Adipocyte (in vitro differentiated cells): ENCODE measurements around the gene DISP2.
A peak's percentile ranks its signal among the peaks of the same experiment; 100 is the strongest.

Experiments
- DNase-seq: peaks from one replicate; pipeline ENCODE4 v3.0.0-alpha.2; 2015; ENCODE audit warnings: low read depth
- H3K27me3 ChIP-seq: replicated peaks from 2 replicates; pipeline ENCODE4 v1.7.0; 2013; ENCODE audit warnings: mild to moderate bottlenecking, low read length, moderate library complexity; ENCODE audit not compliant: control insufficient read depth, insufficient read depth
- H3K36me3 ChIP-seq: 2 replicates; pipeline ENCODE4 v1.7.0; 2013; ENCODE audit warnings: low read length, mild to moderate bottlenecking, moderate library complexity; ENCODE audit not compliant: control insufficient read depth, insufficient read depth, severe bottlenecking
- H3K4me1 ChIP-seq: 2 replicates; pipeline ENCODE4 v1.7.0; 2013; ENCODE audit warnings: mild to moderate bottlenecking, low read length, moderate library complexity; ENCODE audit not compliant: control insufficient read depth, insufficient read depth
- H3K4me3 ChIP-seq: 2 replicates; pipeline ENCODE4 v1.7.0; 2013; ENCODE audit warnings: mild to moderate bottlenecking, low read length, moderate library complexity
- H3K9ac ChIP-seq: 2 replicates; pipeline ENCODE4 v1.7.0; 2013; ENCODE audit warnings: mild to moderate bottlenecking, low read length, moderate library complexity
- H3K9me3 ChIP-seq: 2 replicates; pipeline ENCODE4 v1.7.0; 2013; ENCODE audit warnings: mild to moderate bottlenecking, low read length, moderate library complexity; ENCODE audit not compliant: control insufficient read depth

DISP2 gene

DNA sequence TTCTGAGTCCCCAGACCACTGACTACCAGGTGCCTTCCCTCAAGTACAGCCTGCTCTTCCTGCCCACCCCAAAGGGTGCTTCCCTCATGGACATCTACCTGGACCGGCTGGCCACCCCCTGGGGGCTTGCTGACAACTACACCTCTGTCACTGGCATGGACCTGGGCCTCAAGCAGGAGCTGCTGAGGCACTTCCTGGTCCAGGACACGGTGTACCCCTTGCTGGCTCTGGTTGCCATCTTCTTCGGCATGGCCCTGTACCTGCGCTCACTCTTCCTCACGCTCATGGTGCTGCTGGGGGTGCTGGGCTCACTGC, 9.3 kb downstream of the DISP2 start:
- Histone ChIP-seq H3K4me3 (no peak overlapping the region), H3K9me3 (no peaks in the 10 kb centered on the region), H3K4me1 (peaks cover 8% of the 10 kb centered on the region), H3K27me3 (peaks cover 12% of the 10 kb centered on the region), H3K9ac (peak overlapping the region; percentile 44), H3K36me3 (no peaks in the 10 kb centered on the region)
- DNase-seq: no peak

DNA sequence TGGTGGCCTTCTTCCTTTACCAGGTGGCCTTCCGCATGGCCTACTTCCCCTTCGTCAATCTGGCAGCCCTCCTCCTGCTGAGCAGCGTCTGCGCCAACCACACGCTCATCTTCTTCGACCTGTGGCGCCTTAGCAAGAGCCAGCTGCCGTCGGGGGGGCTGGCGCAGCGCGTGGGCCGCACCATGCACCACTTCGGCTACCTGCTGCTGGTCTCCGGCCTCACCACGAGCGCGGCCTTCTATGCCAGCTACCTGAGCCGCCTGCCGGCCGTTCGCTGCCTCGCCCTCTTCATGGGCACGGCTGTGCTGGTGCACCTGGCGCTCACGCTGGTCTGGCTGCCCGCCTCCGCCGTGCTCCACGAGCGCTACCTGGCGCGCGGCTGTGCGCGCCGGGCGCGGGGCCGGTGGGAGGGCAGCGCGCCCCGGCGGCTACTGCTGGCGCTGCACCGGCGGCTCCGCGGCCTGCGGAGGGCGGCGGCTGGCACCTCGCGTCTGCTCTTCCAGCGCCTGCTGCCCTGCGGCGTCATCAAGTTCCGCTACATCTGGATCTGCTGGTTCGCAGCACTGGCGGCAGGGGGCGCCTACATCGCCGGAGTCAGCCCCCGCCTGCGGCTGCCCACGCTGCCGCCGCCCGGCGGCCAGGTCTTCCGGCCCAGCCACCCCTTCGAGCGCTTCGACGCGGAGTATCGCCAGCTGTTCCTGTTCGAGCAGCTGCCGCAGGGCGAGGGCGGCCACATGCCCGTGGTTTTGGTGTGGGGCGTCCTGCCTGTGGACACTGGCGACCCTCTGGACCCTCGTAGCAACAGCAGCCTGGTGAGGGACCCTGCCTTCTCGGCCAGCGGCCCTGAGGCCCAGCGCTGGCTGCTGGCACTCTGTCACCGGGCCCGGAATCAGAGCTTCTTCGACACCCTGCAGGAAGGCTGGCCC, 9.9 kb downstream of the DISP2 start:
- peak; percentile 95 for DNase-seq
- Histone ChIP-seq H3K4me3 (peak overlapping the region; percentile 18), H3K36me3 (no peaks in the 10 kb centered on the region), H3K9ac (peak overlapping the region; percentile 50), H3K27me3 (peaks cover 9% of the 10 kb centered on the region), H3K4me1 (peaks cover 15% of the 10 kb centered on the region), H3K9me3 (no peaks in the 10 kb centered on the region)

DNA sequence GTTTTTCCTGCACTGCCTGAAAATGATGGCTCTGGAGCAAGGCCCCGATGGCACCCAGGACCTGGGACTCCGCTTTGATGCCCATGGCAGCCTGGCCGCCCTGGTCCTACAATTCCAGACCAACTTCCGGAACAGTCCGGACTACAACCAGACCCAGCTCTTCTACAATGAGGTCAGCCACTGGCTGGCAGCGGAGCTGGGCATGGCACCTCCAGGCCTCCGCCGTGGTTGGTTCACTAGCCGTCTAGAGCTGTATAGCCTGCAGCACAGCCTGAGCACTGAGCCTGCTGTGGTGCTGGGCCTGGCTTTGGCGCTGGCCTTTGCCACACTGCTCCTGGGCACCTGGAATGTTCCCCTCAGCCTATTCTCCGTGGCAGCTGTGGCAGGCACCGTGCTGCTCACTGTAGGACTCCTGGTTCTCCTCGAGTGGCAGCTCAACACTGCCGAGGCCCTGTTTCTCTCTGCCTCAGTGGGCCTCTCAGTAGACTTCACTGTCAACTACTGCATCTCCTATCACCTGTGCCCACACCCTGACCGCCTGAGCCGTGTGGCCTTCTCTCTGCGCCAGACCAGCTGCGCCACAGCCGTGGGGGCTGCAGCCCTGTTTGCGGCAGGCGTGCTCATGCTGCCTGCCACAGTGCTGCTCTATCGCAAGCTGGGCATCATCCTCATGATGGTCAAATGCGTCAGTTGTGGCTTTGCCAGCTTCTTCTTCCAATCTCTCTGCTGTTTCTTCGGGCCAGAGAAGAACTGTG, 10.9 kb downstream of the DISP2 start:
- no peaks in the 10 kb centered on the region for H3K36me3 ChIP-seq

DNA sequence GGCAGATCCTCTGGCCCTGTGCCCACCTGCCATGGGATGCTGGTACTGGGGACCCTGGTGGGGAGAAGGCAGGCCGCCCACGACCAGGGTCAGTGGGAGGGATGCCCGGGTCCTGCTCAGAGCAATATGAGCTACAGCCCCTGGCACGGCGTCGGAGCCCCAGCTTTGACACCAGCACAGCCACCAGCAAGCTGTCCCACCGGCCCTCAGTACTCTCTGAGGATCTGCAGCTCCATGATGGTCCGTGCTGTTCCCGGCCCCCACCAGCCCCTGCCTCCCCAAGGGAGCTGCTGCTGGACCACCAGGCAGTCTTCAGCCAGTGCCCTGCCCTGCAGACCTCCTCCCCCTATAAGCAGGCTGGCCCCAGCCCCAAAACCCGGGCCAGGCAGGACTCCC, 11.5 kb downstream of the DISP2 start:
- no peak for DNase-seq
- H3K27me3 ChIP-seq: peaks cover 5% of the 10 kb centered on the region
- peaks cover 15% of the 10 kb centered on the region for H3K4me1 ChIP-seq
- H3K4me3 ChIP-seq: no peak overlapping the region
- H3K9ac ChIP-seq: no peak overlapping the region
- H3K36me3 ChIP-seq: no peaks in the 10 kb centered on the region
- no peaks in the 10 kb centered on the region for H3K9me3 ChIP-seq

More for the DNA sequence above, 10.9 kb downstream of the DISP2 start:
- H3K4me1 ChIP-seq: peaks cover 15% of the 10 kb centered on the region
- H3K9ac ChIP-seq: no peak overlapping the region
- no peak for DNase-seq
- no peaks in the 10 kb centered on the region for H3K9me3 ChIP-seq
- peaks cover 9% of the 10 kb centered on the region for H3K27me3 ChIP-seq
- H3K4me3 ChIP-seq: no peak overlapping the region

DNA sequence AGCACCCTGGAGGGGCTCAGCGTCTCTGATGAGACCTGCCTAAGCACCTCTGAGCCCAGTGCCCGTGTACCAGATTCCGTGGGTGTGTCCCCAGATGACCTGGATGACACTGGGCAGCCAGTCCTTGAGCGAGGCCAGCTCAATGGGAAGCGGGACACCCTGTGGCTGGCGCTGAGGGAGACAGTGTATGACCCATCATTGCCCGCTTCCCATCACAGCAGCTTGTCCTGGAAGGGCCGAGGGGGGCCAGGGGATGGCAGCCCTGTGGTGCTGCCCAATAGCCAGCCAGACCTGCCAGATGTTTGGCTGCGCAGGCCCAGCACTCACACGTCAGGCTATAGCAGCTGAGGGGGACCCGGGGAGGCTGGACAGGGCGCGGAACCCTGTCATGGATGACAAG, 12.0 kb downstream of the DISP2 start:
- peaks cover 5% of the 10 kb centered on the region for H3K27me3 ChIP-seq
- H3K4me1 ChIP-seq: peaks cover 15% of the 10 kb centered on the region
- no peaks in the 10 kb centered on the region for H3K36me3 ChIP-seq
- H3K9ac ChIP-seq: no peak overlapping the region
- no peak for DNase-seq
- H3K4me3 ChIP-seq: no peak overlapping the region
- no peaks in the 10 kb centered on the region for H3K9me3 ChIP-seq

DNA sequence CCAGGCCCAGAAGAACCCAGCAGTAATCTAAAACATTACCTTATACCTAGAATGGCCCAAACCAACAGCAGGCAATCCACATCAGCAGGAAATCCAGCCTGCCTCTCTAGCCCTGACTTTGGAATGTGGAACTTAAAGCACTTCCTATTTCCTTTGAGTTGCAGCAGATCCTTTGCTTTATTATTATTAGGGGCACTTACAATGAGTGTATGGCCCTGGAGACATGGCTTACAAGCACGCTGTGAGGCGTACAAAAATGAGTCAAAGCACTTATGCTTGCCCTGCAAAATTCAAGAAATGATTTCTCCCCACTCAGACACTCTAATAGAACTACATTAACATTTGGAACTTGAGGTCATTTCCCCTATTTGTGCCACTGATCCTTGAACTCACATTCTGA, 15.0 kb downstream of the DISP2 start:
- Histone ChIP-seq H3K4me1 (peaks cover 15% of the 10 kb centered on the region), H3K27me3 (no peaks in the 10 kb centered on the region), H3K4me3 (no peak overlapping the region), H3K36me3 (no peaks in the 10 kb centered on the region), H3K9ac (no peak overlapping the region), H3K9me3 (no peaks in the 10 kb centered on the region)
- DNase-seq: peak; percentile 16

DNA sequence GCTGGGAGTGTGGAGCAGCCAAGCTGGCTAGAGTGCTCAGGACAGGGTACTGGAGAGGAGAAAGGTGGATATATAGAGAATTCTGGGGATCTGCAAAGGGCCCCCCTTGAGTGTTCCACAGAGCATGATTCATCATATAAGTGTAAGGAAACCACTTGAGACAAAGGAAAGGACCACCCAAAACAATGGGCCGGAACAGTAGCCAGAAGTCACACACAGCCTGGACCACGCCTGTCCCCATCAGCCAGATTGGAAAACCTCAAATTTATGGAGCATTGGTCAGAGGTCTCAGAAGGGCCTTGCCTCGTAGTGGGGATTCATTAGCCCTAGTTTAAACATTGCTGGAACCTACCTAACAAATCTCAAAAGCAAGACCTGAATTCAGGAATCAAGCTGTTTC, 19.6 kb downstream of the DISP2 start:
- H3K4me3 ChIP-seq: no peak overlapping the region

DNA sequence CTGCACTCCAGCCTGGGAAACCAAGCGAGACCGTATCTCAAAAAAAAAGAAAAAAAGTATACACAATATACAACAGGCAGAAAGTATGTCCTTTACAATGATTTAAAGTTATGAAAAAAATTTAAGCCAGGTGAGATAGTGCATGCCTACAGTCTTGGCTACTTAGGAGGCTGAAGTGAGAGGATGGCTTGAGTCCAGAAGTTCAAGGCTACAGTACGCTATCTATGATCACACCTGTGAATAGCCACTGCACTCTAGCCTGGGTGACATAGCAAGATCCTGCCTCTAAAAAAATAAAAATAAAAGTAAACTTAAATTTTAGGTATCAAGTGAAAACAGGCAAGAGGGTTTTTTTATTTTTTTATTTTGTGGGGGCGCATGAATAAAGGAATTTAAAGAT, 21.4 kb downstream of the DISP2 start:
- no peak overlapping the region for H3K4me3 ChIP-seq
- H3K4me1 ChIP-seq: peaks cover 36% of the 10 kb centered on the region
- no peaks in the 10 kb centered on the region for H3K27me3 ChIP-seq
- no peaks in the 10 kb centered on the region for H3K36me3 ChIP-seq
- H3K9ac ChIP-seq: peak overlapping the region; percentile 54
- DNase-seq: no peak
- H3K9me3 ChIP-seq: no peaks in the 10 kb centered on the region

More for the DNA sequence above, 19.6 kb downstream of the DISP2 start:
- peaks cover 30% of the 10 kb centered on the region for H3K4me1 ChIP-seq
- no peak for DNase-seq
- no peaks in the 10 kb centered on the region for H3K27me3 ChIP-seq
- H3K9me3 ChIP-seq: no peaks in the 10 kb centered on the region
- no peak overlapping the region for H3K9ac ChIP-seq
- H3K36me3 ChIP-seq: no peaks in the 10 kb centered on the region

DNA sequence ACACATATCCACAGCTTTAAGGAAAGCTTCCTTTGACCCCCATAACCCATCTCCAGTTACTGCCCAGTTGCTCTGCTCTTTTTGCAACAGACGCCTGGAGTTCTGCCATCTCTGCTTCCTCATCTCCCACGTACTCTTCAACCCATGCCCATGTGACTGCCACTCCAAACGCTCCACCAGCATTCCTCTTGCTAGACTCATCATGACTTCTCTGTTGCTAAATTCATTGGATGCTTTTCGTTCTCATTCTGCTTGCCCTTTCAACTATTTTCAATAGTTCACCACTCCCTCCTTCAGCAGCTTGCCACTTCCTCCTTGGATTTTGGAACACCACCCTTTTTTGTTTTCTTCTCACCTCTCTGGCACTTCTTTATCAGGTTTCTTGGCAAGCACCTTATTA, 21.8 kb downstream of the DISP2 start:
- Histone ChIP-seq H3K27me3 (no peaks in the 10 kb centered on the region), H3K9ac (peak overlapping the region; percentile 71), H3K36me3 (no peaks in the 10 kb centered on the region), H3K4me1 (peaks cover 37% of the 10 kb centered on the region), H3K9me3 (no peaks in the 10 kb centered on the region), H3K4me3 (no peak overlapping the region)
- peak; percentile 96 for DNase-seq

DNA sequence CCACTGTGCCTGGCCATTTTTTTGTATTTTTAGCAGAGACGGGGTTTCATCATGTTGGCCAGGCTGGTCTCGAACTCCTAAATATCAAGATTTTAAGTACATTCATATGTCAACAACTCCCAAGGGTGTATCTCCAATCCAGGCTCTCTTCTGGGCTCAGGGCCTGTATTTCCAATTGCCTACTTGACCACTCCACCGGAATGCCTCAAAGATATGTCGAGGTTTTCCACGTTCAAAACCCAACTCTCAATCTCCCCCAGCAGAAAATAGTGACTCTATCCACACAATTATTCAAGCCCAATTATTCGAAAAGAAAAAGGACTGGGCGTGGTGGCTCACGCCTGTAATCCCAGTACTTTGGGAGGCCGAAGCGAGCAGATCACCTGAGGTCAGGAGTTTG, 22.6 kb downstream of the DISP2 start:
- no peak for DNase-seq
- H3K4me1 ChIP-seq: peaks cover 37% of the 10 kb centered on the region
- H3K9ac ChIP-seq: peak overlapping the region; percentile 71

DNA sequence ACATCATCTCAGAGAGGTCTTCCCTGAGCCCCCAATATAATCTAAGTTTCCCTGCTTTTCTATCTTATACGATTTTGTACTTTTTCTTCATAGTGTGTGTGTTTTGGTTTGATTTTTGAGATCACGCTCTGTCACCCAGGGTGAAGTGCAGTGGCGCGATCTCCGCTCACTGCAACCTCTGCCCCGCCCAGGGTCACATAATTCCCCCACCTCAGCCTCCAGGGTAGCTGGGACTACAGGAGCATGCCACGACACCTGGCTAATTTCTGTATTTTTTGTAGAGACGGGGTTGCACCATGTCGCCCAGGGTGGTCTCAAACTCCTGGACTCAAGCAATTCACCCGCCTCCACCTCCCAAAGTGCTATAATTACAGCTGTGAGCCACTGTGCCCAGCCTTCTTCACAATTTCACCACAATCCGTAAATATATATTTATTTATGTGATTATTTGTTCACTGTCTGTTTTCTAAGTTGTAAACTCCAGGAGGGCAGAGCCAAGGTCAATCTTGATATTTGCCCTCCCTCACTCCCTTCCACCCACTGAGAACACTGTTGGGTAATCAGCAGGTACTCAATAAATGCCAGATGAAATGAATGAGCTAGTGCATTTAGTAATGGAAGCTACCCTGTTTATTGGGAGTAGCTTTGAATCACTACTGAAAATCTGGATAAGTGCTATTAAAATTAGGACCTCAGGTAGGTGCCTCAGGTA, 24.0 kb downstream of the DISP2 start:
- Histone ChIP-seq H3K9me3 (no peaks in the 10 kb centered on the region), H3K4me3 (peak overlapping the region; percentile 95)

More for the DNA sequence above, 22.6 kb downstream of the DISP2 start:
- Histone ChIP-seq H3K4me3 (no peak overlapping the region), H3K9me3 (no peaks in the 10 kb centered on the region), H3K36me3 (no peaks in the 10 kb centered on the region), H3K27me3 (no peaks in the 10 kb centered on the region)

More for the DNA sequence above, 24.0 kb downstream of the DISP2 start:
- Histone ChIP-seq H3K4me1 (peaks cover 45% of the 10 kb centered on the region), H3K27me3 (no peaks in the 10 kb centered on the region), H3K9ac (peak overlapping the region; percentile 95), H3K36me3 (peaks cover 8% of the 10 kb centered on the region)
- DNase-seq: no peak
